Activated CD4-positive, alpha-beta T cell treated with anti-CD3 and anti-CD28 coated beads, Interleukin-2, amount 50 U/mL, for 16 hours (primary cell): ENCODE data around the gene CETN2.
"Not testable (repeated sequence)": the region's sequence is repeated elsewhere in the genome, so short reads cannot be mapped to it uniquely, and the experiment has no call there.

Experiments used
- DNase-seq: peaks from one replicate; pipeline ENCODE4 v3.0.0-alpha.2; 2020

CETN2 gene

GRCh38 chrX:152830312-152831305 lies at the start of gene CETN2, which contains the start of gene NSDHL:
CETN2 (minus strand) TSS chrX:152830757; CDS start chrX:152830710, 47 bp downstream.
NSDHL (plus strand) TSS chrX:152831063; CDS start chrX:152846325, 15,262 bp downstream.
- DNase-seq: peak; percentile 95

GRCh38 chrX:152878976-152879755 lies 48.6 kb upstream of the CETN2 start:
- no peak for DNase-seq

- no peak for DNase-seq
Measured at GRCh38 chrX:152876931-152877840, 46.6 kb upstream of the CETN2 start.

GRCh38 chrX:152873361-152873760 lies 42.8 kb upstream of the CETN2 start:
- no peak for DNase-seq

DNA sequence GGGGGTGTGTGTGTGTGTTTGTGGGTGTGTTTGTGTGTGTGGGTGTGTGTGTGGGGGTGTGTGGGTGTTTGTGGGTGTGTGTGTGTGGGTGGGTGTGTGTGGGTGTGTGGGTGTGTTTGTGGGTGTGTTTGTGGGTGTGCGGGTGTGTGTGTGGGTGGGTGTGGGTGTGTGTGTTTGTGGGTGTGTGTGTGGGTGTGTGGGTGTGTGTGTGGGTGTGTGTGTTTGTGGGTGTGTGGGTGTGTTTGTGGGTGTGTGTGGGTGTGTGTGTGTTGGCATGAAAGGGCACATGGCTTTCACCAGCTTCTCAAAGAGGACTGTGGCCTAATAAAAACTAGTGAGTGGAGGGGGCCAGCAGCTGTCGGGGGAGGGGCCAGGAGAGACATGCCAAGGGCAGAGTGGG lies 42.0 kb upstream of the CETN2 start:
- DNase-seq: no peak

- no peak for DNase-seq
Measured at GRCh38 chrX:152871260-152871659, 40.7 kb upstream of the CETN2 start.

DNA sequence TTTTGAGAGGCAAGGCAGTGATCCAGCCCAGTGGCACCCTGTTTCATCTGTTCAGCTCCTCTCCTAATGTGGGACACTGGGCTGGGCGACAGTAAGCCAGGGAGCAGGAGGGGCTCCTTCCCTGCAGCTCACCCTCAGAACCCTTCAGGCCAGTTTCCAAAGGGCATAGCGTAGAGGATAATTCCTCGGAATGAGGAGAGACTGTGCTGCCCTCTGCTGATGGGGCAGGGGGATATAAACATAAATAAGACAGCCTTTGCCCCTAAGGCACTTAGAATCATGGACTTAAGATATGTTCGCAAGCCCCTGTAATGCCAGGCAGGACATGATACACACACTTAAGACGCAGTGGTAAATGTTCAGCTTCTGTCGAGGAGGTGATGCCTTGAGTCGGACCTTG lies 39.4 kb upstream of the CETN2 start:
- no peak for DNase-seq

DNA sequence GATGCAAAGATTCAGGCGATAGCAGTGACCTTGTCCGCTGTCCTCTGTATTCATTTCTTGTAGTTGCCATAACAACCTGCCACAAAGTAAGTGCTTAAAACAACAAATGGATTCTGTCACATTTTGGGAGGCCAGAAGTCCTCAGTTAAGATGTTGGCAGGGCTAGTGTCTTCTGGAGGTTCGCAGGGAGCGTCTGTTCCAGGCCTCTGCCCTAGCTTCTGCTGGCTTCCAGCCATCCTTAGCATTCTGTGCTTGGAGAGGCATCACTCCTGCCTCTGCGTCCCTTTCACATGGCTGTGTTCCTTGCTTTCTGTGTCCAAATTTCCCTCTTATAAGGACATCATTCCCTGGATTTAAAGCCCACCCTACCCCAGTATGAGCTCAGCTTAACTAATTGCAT lies 35.8 kb upstream of the CETN2 start:
- no peak for DNase-seq

DNA sequence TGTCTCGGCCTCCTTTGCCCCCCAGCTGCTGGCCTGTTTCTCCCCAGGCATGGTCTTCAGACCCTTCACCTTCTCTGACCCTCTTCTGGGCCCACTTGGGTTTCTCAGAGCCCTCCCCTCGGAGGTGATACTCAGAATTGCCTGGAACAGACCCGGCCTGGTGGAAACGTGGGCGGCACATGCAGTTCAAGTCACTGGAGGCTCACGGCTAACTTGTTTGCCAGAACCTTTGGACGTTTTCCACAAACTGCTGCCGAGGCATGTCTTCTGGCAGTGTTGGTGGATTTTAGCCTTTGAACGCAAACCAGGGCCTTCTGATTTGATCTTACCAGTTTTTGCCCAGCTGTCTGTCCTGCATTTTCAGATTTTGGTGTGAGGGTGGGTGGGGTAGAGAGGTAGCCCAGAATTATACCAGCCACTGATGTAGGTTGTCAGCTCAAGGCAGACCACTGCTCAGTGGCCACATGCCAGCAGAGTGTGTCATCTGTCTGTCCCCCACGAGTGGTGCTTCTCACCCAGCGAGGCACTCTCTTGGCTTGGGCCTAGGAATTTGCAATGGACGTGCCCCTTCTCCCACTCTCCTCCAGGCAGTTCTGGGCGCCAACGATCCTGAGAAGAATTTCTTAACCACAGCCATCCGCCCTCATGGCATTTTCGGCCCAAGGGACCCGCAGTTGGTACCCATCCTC lies 34.8 kb upstream of the CETN2 start:
- DNase-seq: no peak

- no peak for DNase-seq
Measured at GRCh38 chrX:152861826-152862225, 31.3 kb upstream of the CETN2 start.

DNA sequence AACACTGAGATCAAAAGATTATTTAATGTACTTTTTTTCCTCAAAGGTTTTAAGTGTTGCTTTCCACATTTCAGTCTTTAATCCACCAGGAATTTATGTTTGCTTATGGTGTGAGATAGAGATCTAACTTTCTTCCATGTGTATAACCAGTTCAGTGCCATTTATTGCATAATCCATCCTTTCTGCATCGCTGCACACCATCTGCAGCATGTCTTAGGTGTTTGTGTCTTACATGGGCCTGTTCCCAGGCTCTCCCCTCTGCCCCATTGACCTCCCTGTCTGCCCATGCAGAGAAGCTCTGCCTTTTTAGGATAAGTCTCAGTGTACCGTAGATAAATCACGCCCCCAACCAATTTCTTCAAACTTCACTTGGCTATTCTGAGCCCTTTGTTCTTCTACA lies 30.6 kb upstream of the CETN2 start:
- DNase-seq: no peak

DNA sequence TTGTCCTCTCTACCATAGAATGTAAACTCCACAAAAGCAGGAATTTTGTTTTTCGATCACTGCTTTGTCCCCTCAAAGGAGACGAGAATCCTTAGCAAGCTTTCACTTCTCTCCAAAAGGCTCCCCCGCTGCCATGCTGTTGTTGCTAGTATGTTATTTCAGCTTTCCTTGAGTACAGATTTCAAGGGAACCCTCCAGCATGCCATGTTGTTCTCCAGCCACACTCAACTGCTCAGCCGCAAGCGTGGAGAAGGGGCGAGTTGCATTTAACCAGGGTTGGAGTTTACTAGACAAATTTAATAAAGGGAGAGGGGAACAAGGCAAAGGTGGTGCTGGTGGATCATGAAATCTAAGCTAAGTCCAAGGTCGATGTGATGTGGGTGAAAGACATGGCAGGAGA lies 23.4 kb upstream of the CETN2 start:
- DNase-seq: no peak

DNA sequence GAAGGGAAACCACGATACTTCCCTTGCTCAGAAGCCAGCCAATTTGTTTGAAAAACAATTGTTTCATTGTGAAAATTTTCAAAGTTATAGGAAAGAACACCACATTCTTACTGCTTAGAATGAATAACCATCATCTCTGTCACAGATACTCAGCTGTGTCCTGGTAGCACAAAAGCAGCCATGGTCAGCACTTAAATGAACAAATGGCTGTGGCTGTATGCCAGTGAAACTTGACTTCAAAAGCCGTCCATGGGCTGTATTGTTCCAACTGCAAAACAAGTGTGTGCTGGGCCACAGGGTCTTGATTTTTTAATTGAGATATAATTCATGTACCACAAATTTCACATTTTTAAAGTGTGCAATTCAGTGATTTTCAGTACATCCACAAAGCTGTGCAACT lies 19.9 kb upstream of the CETN2 start:
- DNase-seq: no peak

DNA sequence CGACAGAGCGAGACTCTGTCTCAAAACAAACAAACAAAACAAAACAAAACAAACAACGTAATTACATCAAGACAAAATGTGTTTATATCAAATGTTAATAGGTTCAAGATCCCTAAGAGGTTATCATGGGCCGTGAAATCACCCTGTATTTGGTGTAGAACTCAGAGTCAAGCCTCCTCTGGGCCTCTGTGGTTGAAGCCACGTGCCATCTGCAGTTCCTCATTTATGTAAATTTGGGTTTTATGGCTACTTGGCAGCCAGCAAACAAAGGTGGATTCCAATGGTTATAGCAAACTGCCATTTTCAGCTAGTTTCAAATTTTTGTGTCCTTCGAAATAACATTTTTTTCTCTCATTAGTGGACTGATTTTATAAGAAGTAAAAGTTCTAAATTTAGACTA lies 16.7 kb upstream of the CETN2 start:
- no peak for DNase-seq

DNA sequence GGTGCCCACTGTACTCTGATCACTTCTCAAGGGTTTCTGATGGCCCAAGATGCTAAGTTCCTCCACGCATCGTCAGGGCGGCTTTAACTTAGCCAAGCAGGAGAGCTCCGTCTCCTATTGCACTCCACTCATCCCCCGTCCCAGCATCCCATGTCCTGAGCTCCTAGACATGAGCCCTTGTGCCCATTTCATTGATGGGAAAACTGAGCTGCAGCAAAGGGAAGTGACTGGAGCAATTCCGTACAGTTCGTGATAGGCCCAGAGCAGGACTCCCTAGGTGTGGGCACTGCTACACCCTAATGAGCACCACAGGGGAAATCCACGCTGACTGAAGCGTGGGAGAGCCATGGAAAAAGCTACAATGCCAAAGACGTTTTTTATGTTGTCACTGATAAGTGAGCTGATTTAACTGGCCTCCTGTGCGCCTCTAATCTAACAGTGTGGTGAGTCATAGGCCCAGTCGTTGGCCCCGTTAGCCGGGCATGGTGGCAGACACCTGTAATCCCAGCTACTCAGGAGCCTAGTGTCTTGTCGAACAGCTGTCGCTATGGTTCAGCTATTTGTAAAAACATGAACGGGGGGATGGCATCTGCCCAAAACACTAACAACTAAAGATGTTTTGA lies 15.2 kb upstream of the CETN2 start:
- no peak for DNase-seq

DNA sequence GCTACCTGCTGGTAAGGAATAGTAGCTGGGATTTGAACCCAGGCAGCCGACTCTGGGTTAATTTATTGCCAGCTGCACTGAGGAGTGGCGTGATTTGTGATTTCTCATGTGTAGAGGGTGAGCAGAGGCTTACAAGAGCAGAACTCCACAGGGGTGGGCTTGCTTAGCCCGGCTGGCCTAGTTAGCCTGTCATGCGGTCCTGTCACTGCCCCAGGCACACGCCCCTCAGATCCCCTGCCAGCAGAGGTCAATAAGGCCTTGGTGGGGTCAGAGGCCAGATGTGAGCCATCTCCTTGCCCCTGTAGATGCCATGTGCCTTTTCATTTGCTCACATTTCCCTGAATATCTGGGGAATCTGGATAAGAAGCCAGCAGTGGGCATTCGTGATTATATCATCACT lies 13.7 kb upstream of the CETN2 start:
- DNase-seq: no peak

- no peak for DNase-seq
Measured at GRCh38 chrX:152843852-152844251, 13.3 kb upstream of the CETN2 start.

DNA sequence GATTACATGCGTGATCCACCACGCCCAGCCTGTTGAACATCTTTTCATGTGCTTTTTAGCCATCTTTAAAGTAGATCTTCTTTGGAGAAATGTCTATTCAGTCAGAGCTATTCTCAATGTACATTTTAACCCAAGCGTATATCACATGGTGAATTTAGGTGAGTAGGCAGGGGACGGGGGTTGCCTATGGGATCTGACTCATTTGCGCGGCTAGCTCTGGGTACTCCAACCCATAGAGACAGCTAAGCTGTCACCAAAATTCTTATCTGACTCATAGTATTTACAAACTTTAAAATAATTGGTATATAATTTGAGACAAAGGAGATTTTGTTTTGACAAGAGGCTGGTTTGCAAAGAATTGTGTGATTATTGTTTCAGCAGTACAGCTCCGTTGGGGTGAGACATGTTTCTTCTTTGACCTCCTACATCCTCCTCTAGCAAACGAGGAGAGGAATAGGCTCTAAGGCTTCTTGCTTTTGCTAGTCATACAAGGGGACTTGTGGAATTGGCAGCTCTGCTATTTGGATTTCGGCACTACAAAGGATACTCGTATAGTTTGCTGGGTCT lies 12.3 kb upstream of the CETN2 start:
- no peak for DNase-seq

- DNase-seq: not testable (repeated sequence)
Measured at GRCh38 chrX:152835470-152835869, 4.9 kb upstream of the CETN2 start.

- DNase-seq: no peak
Measured at GRCh38 chrX:152833378-152833777, 2.8 kb upstream of the CETN2 start.

DNA sequence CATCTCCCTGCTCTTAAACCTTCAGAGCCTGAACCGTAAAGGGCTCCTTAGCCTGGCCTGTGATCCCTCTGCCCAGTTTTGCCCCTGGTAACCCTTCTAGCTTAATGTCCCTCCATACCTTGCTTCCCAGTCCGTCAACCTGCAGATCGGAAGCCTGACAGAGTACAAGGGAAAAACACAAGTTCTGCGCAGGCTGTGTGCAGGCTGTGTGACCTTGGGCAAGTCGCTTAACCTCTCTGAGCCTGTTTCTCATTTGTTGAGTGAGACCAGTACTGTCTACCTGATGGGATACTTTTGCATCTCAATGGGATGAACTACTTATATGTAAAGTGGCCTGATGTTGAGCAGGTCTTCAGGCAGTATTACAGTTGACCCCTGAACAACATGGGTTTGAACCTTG lies 2.0 kb upstream of the CETN2 start:
- no peak for DNase-seq
